ENCODE measurements around the gene GYG1.

GYG1 gene

GRCh38 chr3:148990236-148990635 lies 1.1 kb upstream of the GYG1 start:
- DNase-seq = peak; percentile 12

- DNase-seq = peak; percentile 44
Measured at GRCh38 chr3:148992027-148992634, 791 bp downstream of the GYG1 start.

GRCh38 chr3:148992635-148993255 lies 1.4 kb downstream of the GYG1 start:
- no peak for DNase-seq

GRCh38 chr3:148997623-148998022 lies 6.3 kb downstream of the GYG1 start:
- DNase-seq = no peak

GRCh38 chr3:148998297-148998696 lies 7.0 kb downstream of the GYG1 start:
- DNase-seq = no peak

- no peak for DNase-seq
Measured at GRCh38 chr3:148998715-148999423, 7.5 kb downstream of the GYG1 start.

- no peak for DNase-seq
Measured at GRCh38 chr3:148999806-149000205, 8.5 kb downstream of the GYG1 start.

GRCh38 chr3:149000206-149000745 lies 8.9 kb downstream of the GYG1 start:
- DNase-seq = peak; percentile 12

- no peak for DNase-seq
Measured at GRCh38 chr3:149001727-149002126, 10.4 kb downstream of the GYG1 start.

GRCh38 chr3:149003653-149004305 lies 12.4 kb downstream of the GYG1 start:
- no peak for DNase-seq

GRCh38 chr3:149004622-149005021 lies 13.3 kb downstream of the GYG1 start:
- no peak for DNase-seq

- no peak for DNase-seq
Measured at GRCh38 chr3:149005416-149005815, 14.1 kb downstream of the GYG1 start.

GRCh38 chr3:149007567-149008257 lies 16.4 kb downstream of the GYG1 start:
- no peak for DNase-seq

GRCh38 chr3:149009732-149010131 lies 18.4 kb downstream of the GYG1 start:
- DNase-seq = no peak

- no peak for DNase-seq
Measured at GRCh38 chr3:149010504-149010951, 19.2 kb downstream of the GYG1 start.

GRCh38 chr3:149010966-149011365 lies 19.6 kb downstream of the GYG1 start:
- no peak for DNase-seq

GRCh38 chr3:149011676-149012075 lies 20.3 kb downstream of the GYG1 start:
- DNase-seq = no peak

GRCh38 chr3:149013726-149014125 lies 22.4 kb downstream of the GYG1 start:
- DNase-seq = no peak

GRCh38 chr3:149015393-149015792 lies 24.1 kb downstream of the GYG1 start:
- DNase-seq = no peak

- DNase-seq = no peak
Measured at GRCh38 chr3:149016242-149016641, 24.9 kb downstream of the GYG1 start.

GRCh38 chr3:149016669-149017541 lies 25.6 kb downstream of the GYG1 start:
- no peak for DNase-seq

GRCh38 chr3:149018247-149018646 lies 26.9 kb downstream of the GYG1 start:
- DNase-seq = no peak

All from hematopoietic multipotent progenitor cell treated with erythropoietin and hydrocortisone succinate and interleukin-3 and kit ligand, for 8 days (in vitro differentiated cells).